ENCODE measurements around the gene MOCS1. TPM values are rescaled to one million over a fixed set of nuclear protein-coding genes. Genes with fewer than 3 reads are reported as not detected.

The MOCS1 gene
- total and polyA plus RNA-seq, 12 donors: 15.9 to 40.0 (median 20.9) TPM

Other genes with a start within 250 kb of the MOCS1 start
- 1 to 10 TPM in 1 of 10 donors, under 1 TPM in 8, not detected in 1; 0.28 to 1.6 (median 0.45) TPM for gene KIF6, start 209.1 kb downstream of the MOCS1 start, total RNA-seq
- under 1 TPM in 1 of 2 donors, not detected in 1; 0.01 TPM for gene KIF6, start 209.1 kb downstream of the MOCS1 start, polyA plus RNA-seq
- gene DAAM2, start 142.1 kb downstream of the MOCS1 start, total RNA-seq: 10 to 100 TPM in 9 of 10 donors, 1 to 10 TPM in 1; 7.7 to 25.9 (median 12.2) TPM
- gene DAAM2, start 142.1 kb downstream of the MOCS1 start, polyA plus RNA-seq: 10 to 100 TPM in 1 of 2 donors, 1 to 10 TPM in 1; 6.0 to 16.3 TPM